Ascending aorta (tissue), 2 donors: ENCODE data around the gene ATG16L2. TPM values are rescaled to one million over a fixed set of nuclear protein-coding genes. Genes with fewer than 3 reads are reported as not detected.

Experiments used
- DNase-seq, 2 donors: peaks; one replicate each; pipeline ENCODE4 v3.0.0-alpha.2; 2019; ENCODE audit warnings: low spot score in 2 of 2
- H3K27ac ChIP-seq, 2 donors: fragments of 200-600 bp; sonication (generic); one replicate each; pipeline ENCODE4 v1.5.1; 2016 to 2017; ENCODE audit warnings: mild to moderate bottlenecking in 1 of 2
- H3K27me3 ChIP-seq: fragments of 200-600 bp; sonication (generic); one replicate; pipeline ENCODE4 v1.5.1; 2017
- H3K36me3 ChIP-seq, 2 donors: fragments of 200-600 bp; sonication (generic); one replicate each; pipeline ENCODE4 v1.5.1; 2016
- H3K4me1 ChIP-seq, 2 donors: fragments of 200-600 bp; sonication (generic); one replicate each; pipeline ENCODE4 v1.5.1; 2016 to 2017; ENCODE audit warnings: mild to moderate bottlenecking in 1 of 2
- H3K4me3 ChIP-seq, 2 donors: fragments of 200-600 bp; sonication (generic); one replicate each; pipeline ENCODE4 v1.5.1; 2016 to 2017; ENCODE audit warnings: mild to moderate bottlenecking in 1 of 2
- H3K9me3 ChIP-seq, 2 donors: fragments of 200-600 bp; sonication (generic); one replicate each; pipeline ENCODE4 v1.5.1; 2016
- CTCF ChIP-seq, 3 experiments: fragments of 200-600 bp in 2 of 3; fragments of 450-650 bp in 1 of 3; sonication (generic) in 2 of 3; IDR thresholded peaks; one replicate each; pipeline ENCODE4 v1.5.1; 2016 to 2019; ENCODE audit warnings: antibody characterized with exemption in 3 of 3, mild to moderate bottlenecking in 1 of 3, moderate library complexity in 1 of 3
- intact Hi-C: fragments of 100-400 bp; cut with DNase I; formaldehyde crosslinking; loops from one replicate; pipeline ENCODE4 v1.15.1; 2023
- total RNA-seq: library from RNA; depleted of rRNA; stranded (reverse); fragments of >200 nt; gene quantifications from one replicate; pipeline ENCODE4 v1.1.0, GENCODE V29; 2016

Gene ATG16L2
- total RNA-seq, 1 donor from 2014 or later, result 21.2 TPM

- DNase-seq, result peak in 1 of 2 donors; percentile 88
- Histone ChIP-seq H3K27ac (peak overlapping the region; percentile 97 to 99), H3K36me3 (peaks cover 12 to 13% of the 10 kb centered on the region in 2 donors), H3K9me3 (no peaks in the 10 kb centered on the region), H3K27me3 (no peaks in the 10 kb centered on the region), H3K4me1 (peaks cover 23 to 56% of the 10 kb centered on the region in 2 donors), H3K4me3 (peak overlapping the region in 1 of 2 donors; percentile 34)
- intact Hi-C loops, result loop anchor here (1.0 to 5.0 kb wide), 3 partner anchors 307 to 452 kb away; partner anchors contain the start of gene FCHSD2
- TF ChIP-seq CTCF (IDR thresholded peaks at IDR 0.05), result no peak
These were observed 20.7 kb downstream of the ATG16L2 start for GRCh38 chr11:72834905-72835304.

- Histone ChIP-seq H3K4me3 (no peak overlapping the region), H3K27ac (peak overlapping the region; percentile 97 to 99), H3K36me3 (peaks cover 16 to 25% of the 10 kb centered on the region in 2 donors), H3K9me3 (no peaks in the 10 kb centered on the region), H3K4me1 (peaks cover 23 to 56% of the 10 kb centered on the region in 2 donors), H3K27me3 (no peaks in the 10 kb centered on the region)
- intact Hi-C loops, result no loop called here
- no peak for TF ChIP-seq CTCF (IDR thresholded peaks at IDR 0.05)
- no peak for DNase-seq
These were observed 21.9 kb downstream of the ATG16L2 start for GRCh38 chr11:72836111-72836510.

GRCh38 chr11:72838691-72839305, 24.6 kb downstream of the ATG16L2 start:
- no peak for TF ChIP-seq CTCF (IDR thresholded peaks at IDR 0.05)
- intact Hi-C loops, result no loop called here
- DNase-seq, result no peak

GRCh38 chr11:72840780-72841179, 26.6 kb downstream of the ATG16L2 start:
- TF ChIP-seq CTCF (IDR thresholded peaks at IDR 0.05), result no peak
- no peaks in the 10 kb centered on the region for H3K27me3 ChIP-seq
- intact Hi-C loops, result no loop called here
- H3K4me3 ChIP-seq, result no peak overlapping the region
- H3K4me1 ChIP-seq, result peaks cover 0 to 15% of the 10 kb centered on the region in 2 donors
- DNase-seq, result no peak
- H3K9me3 ChIP-seq, result no peaks in the 10 kb centered on the region
- no peak overlapping the region for H3K27ac ChIP-seq
- peaks cover 28 to 46% of the 10 kb centered on the region in 2 donors for H3K36me3 ChIP-seq

More at GRCh38 chr11:72838691-72839305, 24.6 kb downstream of the ATG16L2 start:
- no peaks in the 10 kb centered on the region for H3K9me3 ChIP-seq
- peaks cover 8 to 32% of the 10 kb centered on the region in 2 donors for H3K4me1 ChIP-seq
- peaks cover 28 to 46% of the 10 kb centered on the region in 2 donors for H3K36me3 ChIP-seq
- peak overlapping the region; percentile 4 to 43 for H3K27ac ChIP-seq
- H3K4me3 ChIP-seq, result no peak overlapping the region
- no peaks in the 10 kb centered on the region for H3K27me3 ChIP-seq

GRCh38 chr11:72841397-72841796, 27.2 kb downstream of the ATG16L2 start:
- peaks cover 0 to 8% of the 10 kb centered on the region in 2 donors for H3K4me1 ChIP-seq
- peaks cover 28 to 46% of the 10 kb centered on the region in 2 donors for H3K36me3 ChIP-seq
- no peak for TF ChIP-seq CTCF (IDR thresholded peaks at IDR 0.05)
- H3K4me3 ChIP-seq, result no peak overlapping the region
- no peaks in the 10 kb centered on the region for H3K27me3 ChIP-seq
- no peaks in the 10 kb centered on the region for H3K9me3 ChIP-seq
- H3K27ac ChIP-seq, result no peak overlapping the region
- no peak for DNase-seq
- intact Hi-C loops, result no loop called here
